Esophagus squamous epithelium (tissue), 4 donors: ENCODE measurements around the gene REV1.

Experiments used
- CTCF ChIP-seq, 6 experiments: fragments of 450-650 bp in 4 of 6; fragments of 200-600 bp in 2 of 6; sonication (generic) in 2 of 6; IDR thresholded peaks; one replicate each; pipeline ENCODE4 v1.5.1; 2016 to 2019; ENCODE audit warnings: antibody characterized with exemption in 6 of 6, mild to moderate bottlenecking in 4 of 6, moderate library complexity in 4 of 6
- POLR2A ChIP-seq, 4 donors: fragments of 450-650 bp; IDR thresholded peaks; one replicate each; pipeline ENCODE4 v1.6.1; 2017; ENCODE audit warnings: antibody characterized with exemption in 4 of 4, mild to moderate bottlenecking in 4 of 4, moderate library complexity in 3 of 4

GRCh38 chr2:99490623-99491461, 1.0 kb upstream of the REV1 start:
- no peak for TF ChIP-seq CTCF (IDR thresholded peaks at IDR 0.05)
- no peak for TF ChIP-seq POLR2A (IDR thresholded peaks at IDR 0.05)
